HG03565 (cell line): ENCODE results near the gene TBRG4.
"Not testable (repeated sequence)": the region's sequence is repeated elsewhere in the genome, so short reads cannot be mapped to it uniquely, and the experiment has no call there.

Experiments
- ATAC-seq: cut with Tn5 transposase; IDR thresholded peaks from one replicate; pipeline ENCODE4 v1.9.1; 2021; ENCODE audit warnings: mild to moderate bottlenecking, moderate library complexity; ENCODE audit not compliant: unreplicated experiment

Gene TBRG4

DNA sequence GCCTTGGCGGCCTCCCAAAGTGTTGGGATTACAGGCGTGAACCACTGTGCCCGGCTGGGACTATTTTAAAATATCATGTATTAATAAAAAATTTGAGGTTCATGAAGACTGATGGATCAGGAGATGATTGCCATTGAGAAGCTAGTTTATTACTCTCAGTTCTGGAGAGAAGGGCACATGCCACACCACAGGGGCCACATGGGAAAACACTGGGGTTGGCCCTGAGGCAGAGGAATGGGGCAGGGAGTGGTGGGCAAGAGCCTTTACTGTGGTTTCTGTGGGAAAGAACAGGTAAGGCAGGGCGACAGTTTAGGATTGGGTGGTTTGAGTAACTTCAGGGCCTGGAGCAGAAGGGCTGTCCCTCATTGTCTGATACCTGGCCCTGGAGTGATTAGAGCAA lies 6.8 kb upstream of the TBRG4 start:
- ATAC-seq = no peak

GRCh38 chr7:45117582-45117981 lies 6.1 kb upstream of the TBRG4 start:
- no peak for ATAC-seq

DNA sequence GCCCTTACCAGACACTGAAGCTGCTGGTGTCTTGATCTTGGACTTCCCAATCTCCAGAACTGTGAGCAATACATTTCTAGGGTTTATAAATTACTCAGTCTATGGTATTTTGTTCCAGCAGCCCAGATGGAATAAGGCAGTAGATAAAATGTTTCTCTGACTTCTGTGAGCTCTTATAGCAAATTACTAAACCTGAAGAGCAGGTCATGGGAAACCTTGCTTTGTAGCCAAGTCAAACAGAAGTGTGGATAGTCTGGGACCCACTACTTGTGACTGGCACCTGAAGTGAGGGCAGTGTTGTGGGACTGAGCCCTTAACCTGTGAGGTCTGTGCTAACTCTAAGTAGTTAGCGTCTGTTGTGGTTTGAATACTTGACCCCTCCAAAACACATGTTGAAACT lies 4.6 kb upstream of the TBRG4 start:
- no peak for ATAC-seq

- no peak for ATAC-seq
These were observed 3.4 kb upstream of the TBRG4 start for GRCh38 chr7:45114926-45115325.

- not testable (repeated sequence) for ATAC-seq
These were observed 2.8 kb upstream of the TBRG4 start for GRCh38 chr7:45114257-45114656.

DNA sequence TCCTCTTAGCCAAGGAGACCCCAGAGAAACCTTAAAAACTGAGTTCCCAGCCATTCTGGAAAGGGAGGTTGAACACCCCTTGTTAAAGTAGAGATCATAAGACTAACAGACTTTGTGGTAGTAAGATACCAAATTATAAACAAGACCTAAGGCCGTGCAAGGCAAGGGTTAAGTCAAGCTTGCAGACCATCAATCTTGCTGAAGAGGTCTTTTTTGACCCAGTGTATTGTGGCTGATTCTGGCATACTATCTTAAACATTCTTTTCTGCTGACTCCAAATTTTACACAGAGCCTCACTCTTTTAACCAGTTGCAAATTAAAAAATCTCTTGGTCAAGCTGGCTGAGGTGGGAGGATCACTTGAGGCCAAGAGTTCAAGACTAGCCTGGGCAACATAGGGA lies 1.2 kb upstream of the TBRG4 start:
- ATAC-seq = no peak

DNA sequence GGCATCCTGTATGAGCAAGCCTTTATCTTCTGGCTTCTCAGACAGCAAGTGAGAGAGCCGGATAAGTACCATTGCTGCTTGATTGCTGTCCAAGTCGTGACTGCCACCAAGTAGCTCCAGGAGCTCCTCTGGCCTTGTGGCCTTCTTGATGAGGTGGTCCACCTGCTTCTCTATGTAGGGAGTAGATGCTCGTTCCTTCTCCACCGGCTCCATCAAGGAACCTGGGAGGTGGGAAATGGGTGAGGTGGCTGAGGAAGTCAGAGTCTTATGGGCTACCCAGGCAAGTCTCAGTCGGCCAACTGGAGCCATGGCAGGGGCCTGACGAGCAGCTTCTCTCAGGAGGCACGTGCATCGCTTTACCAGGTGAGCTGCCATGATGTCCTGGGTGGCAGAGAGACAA lies 2.6 kb downstream of the TBRG4 start:
- ATAC-seq = no peak

DNA sequence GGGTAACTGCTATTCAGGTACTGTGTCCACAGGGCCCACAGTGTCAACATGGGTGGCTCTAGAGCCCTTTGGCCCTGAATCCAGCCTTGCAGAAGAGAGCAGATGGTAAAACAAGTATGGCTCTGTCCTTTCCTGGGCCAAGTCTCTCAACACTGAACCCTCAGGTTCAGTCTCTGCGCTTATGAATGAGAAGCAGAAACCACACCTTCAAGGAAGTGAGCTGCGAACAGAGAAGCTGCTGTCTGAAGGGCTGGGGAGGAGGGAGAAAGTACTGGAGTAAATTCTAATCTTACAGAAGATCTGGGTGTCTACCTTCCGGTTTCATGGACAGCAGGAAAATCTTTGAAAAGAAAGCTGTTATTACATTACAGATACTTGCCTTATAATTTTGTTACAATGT lies 4.1 kb downstream of the TBRG4 start:
- no peak for ATAC-seq

DNA sequence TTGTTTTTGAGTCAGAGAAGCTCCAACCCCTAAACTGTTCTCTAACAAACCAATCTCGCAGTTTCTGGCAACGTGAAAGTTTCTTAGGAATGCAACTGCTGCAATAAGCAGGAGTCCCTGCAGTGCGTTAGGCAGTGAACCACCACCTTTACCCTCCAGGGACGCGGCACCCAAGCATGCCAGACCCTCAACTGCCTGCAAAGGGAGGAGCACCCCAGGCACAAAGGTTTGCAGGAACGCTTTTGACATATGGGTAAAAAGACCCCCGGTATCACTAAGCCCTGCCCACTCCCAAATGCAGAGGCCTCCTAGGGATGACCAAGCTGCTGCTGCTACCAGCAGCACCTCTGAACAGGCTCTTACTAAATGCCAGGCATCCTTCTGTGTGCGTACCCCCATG lies 4.7 kb downstream of the TBRG4 start:
- no peak for ATAC-seq

- ATAC-seq = no peak
These were observed 5.8 kb downstream of the TBRG4 start for GRCh38 chr7:45105588-45106188.

DNA sequence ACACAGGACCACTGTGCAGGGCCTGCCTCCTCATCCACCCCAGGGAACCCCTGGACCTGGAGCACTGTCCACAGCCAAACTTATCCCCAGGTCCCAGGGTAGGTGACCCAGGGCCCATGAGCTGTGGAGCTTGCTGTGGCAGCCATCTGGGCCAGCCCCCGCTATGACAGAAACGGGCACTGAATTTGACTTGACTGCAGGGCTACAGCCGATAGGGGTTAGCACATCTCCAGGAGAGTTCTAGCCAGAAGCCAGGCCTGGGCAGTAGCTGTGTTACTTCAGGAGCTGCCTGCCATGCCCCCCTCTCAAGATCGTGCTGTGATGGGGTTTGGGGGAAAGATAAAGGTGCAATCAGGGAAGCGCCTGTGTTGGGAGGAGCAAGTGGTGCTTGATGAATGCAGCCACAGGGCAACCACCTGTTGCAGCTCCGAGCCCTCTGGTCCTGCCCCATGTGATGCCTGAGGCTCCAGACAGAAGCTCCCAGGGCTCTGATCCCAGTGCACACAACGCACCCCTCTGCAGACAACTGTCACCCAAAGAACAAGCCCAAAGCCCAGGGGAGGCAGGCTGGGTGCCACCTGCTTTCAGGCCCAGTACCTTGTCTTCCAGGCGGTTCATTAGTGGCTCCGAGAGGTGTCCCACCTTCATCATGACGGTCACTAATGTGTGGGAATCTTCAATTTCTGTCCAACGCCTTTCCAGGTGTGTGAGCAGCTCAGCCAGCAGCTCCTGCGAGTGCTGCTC lies 6.5 kb downstream of the TBRG4 start:
- no peak for ATAC-seq

GRCh38 chr7:45103958-45104843 lies 7.3 kb downstream of the TBRG4 start:
- ATAC-seq = no peak

DNA sequence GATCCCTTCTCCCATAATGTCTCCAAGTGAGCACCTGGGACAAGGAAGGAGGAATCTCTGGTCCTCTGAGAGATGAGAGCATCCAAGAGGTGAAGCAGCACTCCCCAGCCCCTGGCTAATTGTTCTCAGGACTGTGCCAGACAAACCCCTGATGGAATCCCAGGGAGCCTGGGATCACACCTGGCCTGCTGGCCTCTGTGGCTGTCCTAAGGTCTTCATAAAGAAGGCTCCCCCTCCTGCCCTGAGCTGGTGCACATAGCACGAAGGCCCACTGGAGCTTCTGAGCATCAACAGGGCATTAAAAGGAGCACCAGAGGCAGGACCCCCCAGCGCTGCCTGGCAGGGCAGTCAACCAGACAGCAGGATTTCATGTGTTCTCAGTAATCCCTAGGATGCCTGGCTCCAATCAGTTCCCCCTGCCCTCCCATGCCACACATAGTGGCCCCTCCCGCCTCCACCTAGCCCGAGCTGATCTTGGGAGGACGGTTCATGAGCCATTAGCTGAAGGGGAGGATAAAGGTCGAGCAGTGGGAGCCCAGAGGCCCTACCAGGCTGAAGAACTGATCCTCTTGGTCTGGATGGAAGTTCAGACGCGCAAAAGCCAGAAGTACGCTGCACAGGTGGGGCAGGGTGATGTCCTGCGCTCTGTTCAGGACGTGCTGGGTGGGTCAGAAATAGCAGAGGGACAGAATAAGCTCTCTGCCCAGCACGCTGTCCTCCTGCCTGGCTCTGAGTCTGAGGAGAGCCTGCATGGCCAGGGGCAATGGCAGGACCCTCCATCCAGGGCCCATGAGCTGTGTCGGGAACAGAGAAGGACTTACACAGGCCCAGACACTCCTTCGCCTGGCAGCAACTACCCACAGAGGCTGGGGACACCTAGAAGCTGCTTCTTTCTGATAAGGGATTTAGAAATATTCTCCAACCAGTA lies 8.4 kb downstream of the TBRG4 start:
- no peak for ATAC-seq

DNA sequence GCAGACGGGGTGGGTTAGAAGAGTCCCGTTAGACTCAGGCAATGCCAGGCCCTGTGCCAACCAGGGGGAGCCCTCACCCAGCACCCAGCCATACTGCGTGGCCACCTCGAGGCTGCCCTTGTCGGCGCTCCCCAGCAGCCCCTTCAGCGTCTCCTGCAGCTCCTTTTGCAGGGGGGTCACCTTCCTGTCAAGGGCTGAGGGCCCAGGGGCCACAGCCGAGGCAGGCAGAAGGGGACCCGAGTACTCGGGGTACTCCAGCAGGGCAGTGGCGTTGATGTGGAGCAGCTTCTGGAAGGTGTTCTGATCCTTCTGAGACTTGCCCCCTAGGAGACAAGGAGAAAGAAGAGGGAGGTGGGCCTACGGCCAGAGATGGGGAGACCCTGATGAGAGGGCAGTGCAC lies 9.7 kb downstream of the TBRG4 start:
- no peak for ATAC-seq

DNA sequence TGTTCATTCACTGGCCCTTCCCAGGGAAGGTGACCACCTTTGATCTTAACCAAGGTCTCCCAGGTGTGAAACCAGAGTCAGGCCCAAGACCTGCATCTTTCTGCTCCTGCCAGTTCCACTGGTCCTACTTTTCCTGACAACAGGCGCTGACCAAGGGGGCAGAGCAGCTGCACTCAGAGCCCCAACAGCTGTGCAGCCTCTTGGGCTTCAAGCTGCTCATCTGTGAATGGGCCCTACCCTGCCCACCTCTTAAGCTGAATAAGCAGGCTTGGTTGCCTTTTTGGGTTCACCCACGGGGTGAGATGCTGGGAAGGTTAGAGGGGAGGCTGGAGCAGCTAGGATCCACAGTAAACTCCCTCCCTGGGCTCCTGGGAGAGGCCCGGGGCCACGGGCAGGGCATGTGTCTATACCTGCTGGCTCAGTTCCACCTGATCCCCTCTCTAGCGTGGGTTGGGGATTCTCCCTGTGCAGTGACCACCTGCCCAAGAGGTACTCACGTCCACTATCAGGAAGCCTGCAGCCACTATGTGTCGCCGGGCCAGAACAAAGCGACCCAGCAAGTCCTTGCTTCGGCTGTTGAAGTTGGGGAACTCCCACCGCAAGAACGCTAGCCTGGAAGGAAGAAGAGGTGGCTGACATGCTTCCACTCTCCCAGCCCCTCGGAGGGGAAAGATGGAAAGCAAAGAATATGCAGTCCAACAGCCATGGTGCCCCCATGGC lies 10.6 kb downstream of the TBRG4 start:
- no peak for ATAC-seq

- ATAC-seq = no peak
These were observed 11.4 kb downstream of the TBRG4 start for GRCh38 chr7:45099891-45100760.

- ATAC-seq = no peak
These were observed 12.3 kb downstream of the TBRG4 start for GRCh38 chr7:45098983-45099839.

- no peak for ATAC-seq
These were observed 18.6 kb downstream of the TBRG4 start for GRCh38 chr7:45092931-45093235.
